DMS79 (cell line): Measurements from ENCODE around the gene KRTAP20-2.

Experiments used
- DNase-seq: peaks from one replicate; lab custom pipeline; 2025; lab: John Stamatoyannopoulos, UW

Gene KRTAP20-2

GRCh38 chr21:30674312-30674711, 39.3 kb downstream of the KRTAP20-2 start:
- DNase-seq, result no peak

GRCh38 chr21:30676737-30677136, 41.7 kb downstream of the KRTAP20-2 start:
- DNase-seq, result no peak

- no peak for DNase-seq
These were observed 45.6 kb downstream of the KRTAP20-2 start for GRCh38 chr21:30680586-30680985.

- DNase-seq, result no peak
These were observed 49.5 kb downstream of the KRTAP20-2 start for GRCh38 chr21:30684506-30684905.
